Omental fat pad (tissue), 4 donors: ENCODE results near the gene SCN5A. TPM values are rescaled to one million over a fixed set of nuclear protein-coding genes. Genes with fewer than 3 reads are reported as not detected.

Experiments used
- ATAC-seq: fragments of 150-250 bp; one replicate; pipeline ENCODE4 v1.9.1; 2016; ENCODE audit warnings: mild to moderate bottlenecking, moderate library complexity; ENCODE audit not compliant: low FRiP score
- DNase-seq: peaks from one replicate; pipeline ENCODE4 v3.0.0-alpha.2; 2019; ENCODE audit warnings: low spot score
- CTCF ChIP-seq, 3 donors: fragments of 450-650 bp; IDR thresholded peaks; one replicate each; pipeline ENCODE4 v1.5.1; 2016 to 2017; ENCODE audit warnings: antibody characterized with exemption in 3 of 3, mild to moderate bottlenecking in 3 of 3, moderate library complexity in 2 of 3
- total RNA-seq, 4 donors: library from RNA; depleted of rRNA; stranded (reverse); fragments of >200 nt; gene quantifications; one replicate each; pipeline ENCODE4 v1.1.0, GENCODE V29; 2016

Gene SCN5A
- total RNA-seq, 4 donors from 2014 or later: 0.06 to 0.79 (median 0.09) TPM; not detected in 1

DNA sequence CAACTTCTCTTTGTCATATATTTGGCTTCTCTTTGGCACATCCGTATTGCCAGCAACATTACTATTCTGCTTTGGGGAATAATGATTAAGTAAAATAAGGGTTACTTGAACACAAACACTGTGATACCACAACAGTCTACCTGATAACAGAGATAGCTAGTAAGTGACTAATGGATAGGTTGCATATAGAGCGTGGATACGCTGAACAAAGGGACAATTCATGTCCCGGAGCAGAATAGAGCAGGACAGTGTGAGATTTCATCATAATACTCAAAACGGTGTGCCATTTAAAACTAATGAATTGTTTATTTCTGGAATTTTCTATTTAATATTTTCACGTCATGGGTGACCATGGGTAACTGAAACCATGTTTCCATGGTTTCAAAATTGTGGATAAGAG, 54.1 kb downstream of the SCN5A start:
- ATAC-seq: no peak
- TF ChIP-seq CTCF (IDR thresholded peaks at IDR 0.05): no peak
- no peak for DNase-seq

DNA sequence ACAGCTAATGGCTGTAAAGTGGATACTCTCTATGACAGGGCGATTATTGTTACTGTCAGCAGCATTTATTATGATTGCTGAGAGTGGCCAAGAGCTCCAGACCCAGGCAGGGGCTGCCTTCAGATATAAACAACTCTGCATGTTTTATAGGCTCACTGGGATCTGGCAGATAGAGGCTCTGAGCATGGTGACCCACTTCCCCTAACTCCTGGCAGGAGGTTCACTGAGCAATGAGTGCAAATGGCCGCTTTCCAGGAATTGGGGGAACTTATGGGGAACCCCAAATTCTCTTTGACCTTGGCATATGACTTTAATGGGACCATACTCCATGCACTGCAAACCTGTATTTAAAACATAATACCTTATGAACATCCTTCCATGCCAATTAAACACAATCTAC, 59.0 kb downstream of the SCN5A start:
- no peak for TF ChIP-seq CTCF (IDR thresholded peaks at IDR 0.05)
- no peak for ATAC-seq

GRCh38 chr3:38588995-38589937, 60.2 kb downstream of the SCN5A start:
- DNase-seq (no peak), ATAC-seq (no peak)
- TF ChIP-seq CTCF (IDR thresholded peaks at IDR 0.05): no peak

More for the DNA sequence above, 59.0 kb downstream of the SCN5A start:
- no peak for DNase-seq

DNA sequence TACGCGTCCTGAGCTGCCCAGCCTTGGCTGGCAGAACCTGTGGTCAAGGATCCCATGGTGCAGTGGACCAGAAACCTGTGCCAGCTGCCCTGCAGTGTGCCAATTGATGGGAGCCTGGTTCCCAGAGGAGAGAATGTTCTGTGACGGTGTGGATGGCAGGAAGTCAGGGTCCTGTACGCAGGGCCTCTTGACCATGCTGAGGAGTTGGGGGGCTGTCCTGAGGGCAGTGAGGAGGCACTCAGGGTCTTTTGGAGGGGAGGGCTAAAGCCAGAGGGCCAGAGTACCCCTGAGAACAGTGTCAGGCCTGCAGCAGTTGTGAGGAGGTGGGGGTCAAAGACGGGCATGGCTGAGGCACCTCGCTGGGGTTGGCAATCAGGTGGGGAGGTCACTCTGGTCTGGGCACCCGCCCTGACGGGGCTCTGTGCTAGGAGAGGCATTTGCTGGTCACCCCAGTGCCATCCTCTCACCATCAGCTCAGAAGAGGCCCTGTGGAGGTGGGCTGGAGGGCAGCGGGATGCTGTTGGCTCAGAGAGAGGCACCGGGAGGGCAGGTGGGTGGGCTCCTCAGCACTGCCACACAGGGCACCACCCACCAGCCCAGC, 61.0 kb downstream of the SCN5A start:
- DNase-seq: no peak
- no peak for TF ChIP-seq CTCF (IDR thresholded peaks at IDR 0.05)

GRCh38 chr3:38587548-38588131, 61.8 kb downstream of the SCN5A start:
- no peak for DNase-seq
- no peak for ATAC-seq
- no peak for TF ChIP-seq CTCF (IDR thresholded peaks at IDR 0.05)

More for the DNA sequence above, 61.0 kb downstream of the SCN5A start:
- peak; percentile 8 for ATAC-seq

- no peak for TF ChIP-seq CTCF (IDR thresholded peaks at IDR 0.05)
- DNase-seq (no peak), ATAC-seq (no peak)
These were observed 62.7 kb downstream of the SCN5A start for GRCh38 chr3:38586546-38587520.
